K562 (cell line): ENCODE results near the gene PRDM8.

Experiments
- EZH2 ChIP-seq: IDR thresholded peaks from 2 replicates; pipeline ENCODE4 v1.6.1; 2012; ENCODE audit warnings: low read depth, mild to moderate bottlenecking, inconsistent platforms, low read length, borderline replicate concordance
- TF ChIP-seq, protein P1 (sequence below): sonication (generic); formaldehyde crosslinking; IDR thresholded peaks from 2 replicates; pipeline ENCODE4 v1.8.1; 2023; ENCODE audit warnings: mild to moderate bottlenecking, missing genetic modification reagents

- TF ChIP-seq EZH2: no peak
- TF ChIP-seq, protein P1, sequence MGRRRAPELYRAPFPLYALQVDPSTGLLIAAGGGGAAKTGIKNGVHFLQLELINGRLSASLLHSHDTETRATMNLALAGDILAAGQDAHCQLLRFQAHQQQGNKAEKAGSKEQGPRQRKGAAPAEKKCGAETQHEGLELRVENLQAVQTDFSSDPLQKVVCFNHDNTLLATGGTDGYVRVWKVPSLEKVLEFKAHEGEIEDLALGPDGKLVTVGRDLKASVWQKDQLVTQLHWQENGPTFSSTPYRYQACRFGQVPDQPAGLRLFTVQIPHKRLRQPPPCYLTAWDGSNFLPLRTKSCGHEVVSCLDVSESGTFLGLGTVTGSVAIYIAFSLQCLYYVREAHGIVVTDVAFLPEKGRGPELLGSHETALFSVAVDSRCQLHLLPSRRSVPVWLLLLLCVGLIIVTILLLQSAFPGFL (CRISPR knock-in tag): no peak
These were observed 4.2 kb downstream of the PRDM8 start for GRCh38 chr4:80201252-80202151.
